ENCODE data around the gene MX1.

- no peak for TF ChIP-seq CTCF (conservative IDR thresholded peaks at IDR 0.05)
- no peak for TF ChIP-seq EZH2 (IDR thresholded peaks at IDR 0.05; ENCODE audit: low read depth)
These were observed 77.3 kb downstream of the MX1 start for GRCh38 chr21:41503331-41503730.

Measured in PC-9 (cell line).